ENCODE measurements around the gene TSPAN15. TPM values are rescaled to one million over a fixed set of nuclear protein-coding genes. Genes with fewer than 3 reads are reported as not detected.

TSPAN15 gene
- total RNA-seq, 1 experiment from 2014 or later, result 212 TPM

DNA sequence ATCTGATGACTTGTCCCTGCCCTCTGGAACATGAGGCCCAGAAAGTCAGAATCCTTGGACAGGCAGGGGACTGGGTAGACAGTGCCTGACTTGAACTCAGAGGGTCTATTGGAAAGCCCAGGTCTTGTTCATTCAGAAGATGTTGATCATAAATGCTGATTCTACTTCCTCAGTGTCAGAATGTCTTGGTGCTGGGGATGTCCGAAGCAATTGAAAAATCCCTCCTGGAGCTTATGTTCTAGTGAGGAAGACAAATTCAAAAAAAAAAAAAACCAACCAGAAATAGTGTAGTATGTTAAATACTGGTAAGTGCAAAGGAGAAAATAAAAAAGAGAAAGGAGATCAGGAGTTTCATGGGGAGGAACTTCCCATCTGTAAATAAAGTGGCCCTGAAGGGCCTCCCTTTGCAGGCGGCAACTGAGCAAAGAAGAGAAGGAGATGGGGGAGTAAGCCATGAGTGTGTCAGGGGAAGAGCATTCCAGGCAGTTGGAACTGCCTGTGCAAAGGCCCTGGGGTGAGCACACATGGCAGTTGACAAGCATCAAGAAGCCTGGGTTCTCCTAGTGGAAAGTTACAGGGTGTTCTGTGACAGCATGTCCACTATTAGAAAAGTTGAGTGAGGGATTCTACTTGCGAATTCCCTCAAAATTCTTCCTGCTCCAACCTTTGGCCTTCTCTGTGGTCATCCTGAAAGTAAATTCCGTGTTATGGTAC, 30.7 kb downstream of the TSPAN15 start:
- BruUV-seq (replicated peaks), result no TSS peak
- peaks cover 48% of the 10 kb centered on the region for H3K36me3 ChIP-seq (ENCODE audit: low read depth, low read length)
- ATAC-seq (no peak), DNase-seq (no peak)
- H3K27ac ChIP-seq (ENCODE audit: low read length), result no peak overlapping the region
- H3K79me2 ChIP-seq (ENCODE audit: low read length), result peaks cover 76% of the 10 kb centered on the region
- H3K4me2 ChIP-seq (ENCODE audit: low read length), result no peak overlapping the region
- H4K20me1 ChIP-seq (ENCODE audit: low read length), result no peaks in the 10 kb centered on the region
- ChIA-PET POLR2A (ENCODE audit: unreplicated experiment) (no interaction called here), CTCF (no interaction called here)
- no peaks in the 10 kb centered on the region for H3K27me3 ChIP-seq (ENCODE audit: low read length)
- no peak overlapping the region for H3K9ac ChIP-seq (ENCODE audit: low read length)
- H3K4me1 ChIP-seq (ENCODE audit: insufficient read depth, low read length), result no peaks in the 10 kb centered on the region
- TF ChIP-seq EZH2phosphoT487 (IDR thresholded peaks at IDR 0.05; ENCODE audit: borderline replicate concordance, low read length) (no peak), CTCF (conservative IDR thresholded peaks at IDR 0.05; ENCODE audit: low read depth, low read length) (no peak), EZH2 (IDR thresholded peaks at IDR 0.05; ENCODE audit: low read length, unreplicated experiment) (no peak)
- H2AFZ ChIP-seq (ENCODE audit: low read length), result no peak overlapping the region
- no peaks in the 10 kb centered on the region for H3F3A ChIP-seq (ENCODE audit: low read length, unreplicated experiment)
- intact Hi-C loops (cut with micrococcal nuclease), result no loop called here
- no peak overlapping the region for H3K4me3 ChIP-seq (ENCODE audit: low read length)
- H3K9me2 ChIP-seq (replicated peaks; ENCODE audit: low read length), result no peaks in the 10 kb centered on the region
- no peaks in the 10 kb centered on the region for H3K9me3 ChIP-seq (ENCODE audit: low read length)

DNA sequence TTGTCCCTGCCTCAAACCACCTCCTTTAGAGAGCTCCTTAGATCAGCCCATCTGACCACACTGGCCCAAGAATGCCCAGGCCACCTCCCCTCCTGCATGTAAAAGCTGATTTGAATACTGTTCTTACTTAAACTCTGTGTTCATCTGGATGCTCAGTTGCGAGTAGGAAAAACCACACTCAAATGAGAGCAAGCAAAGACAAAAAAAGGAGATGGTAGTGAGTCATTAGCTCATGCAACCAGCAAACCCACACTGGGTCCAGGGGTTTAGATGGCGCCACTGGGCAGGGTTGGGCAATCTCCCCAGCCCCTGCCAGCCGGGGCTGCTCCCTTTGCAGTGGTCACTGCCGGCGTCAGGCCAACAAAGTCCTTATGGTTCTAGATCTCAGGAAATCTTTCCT, 32.7 kb downstream of the TSPAN15 start:
- Histone ChIP-seq H4K20me1 (ENCODE audit: low read length) (no peaks in the 10 kb centered on the region), H3F3A (ENCODE audit: low read length, unreplicated experiment) (no peaks in the 10 kb centered on the region), H3K4me1 (ENCODE audit: insufficient read depth, low read length) (no peaks in the 10 kb centered on the region), H3K9ac (ENCODE audit: low read length) (no peak overlapping the region), H3K79me2 (ENCODE audit: low read length) (peaks cover 64% of the 10 kb centered on the region), H3K36me3 (ENCODE audit: low read depth, low read length) (peaks cover 61% of the 10 kb centered on the region), H3K9me2 (replicated peaks; ENCODE audit: low read length) (no peaks in the 10 kb centered on the region), H3K4me3 (ENCODE audit: low read length) (no peak overlapping the region), H2AFZ (ENCODE audit: low read length) (no peak overlapping the region), H3K9me3 (ENCODE audit: low read length) (peaks cover 8% of the 10 kb centered on the region; the same call in 1 of the 2 replicates), H3K27ac (ENCODE audit: low read length) (no peak overlapping the region), H3K27me3 (ENCODE audit: low read length) (no peaks in the 10 kb centered on the region), H3K4me2 (ENCODE audit: low read length) (no peak overlapping the region)
- BruUV-seq (replicated peaks), result no TSS peak
- TF ChIP-seq EZH2 (IDR thresholded peaks at IDR 0.05; ENCODE audit: low read length, unreplicated experiment) (no peak), EZH2phosphoT487 (IDR thresholded peaks at IDR 0.05; ENCODE audit: borderline replicate concordance, low read length) (no peak), CTCF (conservative IDR thresholded peaks at IDR 0.05; ENCODE audit: low read depth, low read length) (no peak)
- ChIA-PET POLR2A (ENCODE audit: unreplicated experiment) (no interaction called here), CTCF (interaction anchor here (0.6 kb wide), 1 partner anchor 76 kb away, joined by 5 read pairs; no protein-coding TSS in a partner anchor)
- no peak for ATAC-seq
- intact Hi-C loops (cut with micrococcal nuclease), result no loop called here
- no peak for DNase-seq

- no peak for ATAC-seq
Measured at GRCh38 chr10:69484736-69485135, 33.5 kb downstream of the TSPAN15 start.

More at GRCh38 chr10:69484736-69485135, 33.5 kb downstream of the TSPAN15 start:
- Histone ChIP-seq H3K4me2 (ENCODE audit: low read length) (no peak overlapping the region), H3K27ac (ENCODE audit: low read length) (no peak overlapping the region), H3K9me3 (ENCODE audit: low read length) (peaks cover 8% of the 10 kb centered on the region; the same call in 1 of the 2 replicates), H3K9ac (ENCODE audit: low read length) (no peak overlapping the region), H3K27me3 (ENCODE audit: low read length) (no peaks in the 10 kb centered on the region), H3K79me2 (ENCODE audit: low read length) (peaks cover 56% of the 10 kb centered on the region), H4K20me1 (ENCODE audit: low read length) (no peaks in the 10 kb centered on the region), H2AFZ (ENCODE audit: low read length) (no peak overlapping the region), H3K4me3 (ENCODE audit: low read length) (no peak overlapping the region), H3K36me3 (ENCODE audit: low read depth, low read length) (peaks cover 66% of the 10 kb centered on the region), H3K4me1 (ENCODE audit: insufficient read depth, low read length) (no peaks in the 10 kb centered on the region), H3K9me2 (replicated peaks; ENCODE audit: low read length) (no peaks in the 10 kb centered on the region), H3F3A (ENCODE audit: low read length, unreplicated experiment) (no peaks in the 10 kb centered on the region)
- no peak for DNase-seq
- ChIA-PET CTCF (no interaction called here), POLR2A (ENCODE audit: unreplicated experiment) (no interaction called here)
- no peak for TF ChIP-seq EZH2phosphoT487 (IDR thresholded peaks at IDR 0.05; ENCODE audit: borderline replicate concordance, low read length)
- TF ChIP-seq CTCF (conservative IDR thresholded peaks at IDR 0.05; ENCODE audit: low read depth, low read length), result no peak
- no peak for TF ChIP-seq EZH2 (IDR thresholded peaks at IDR 0.05; ENCODE audit: low read length, unreplicated experiment)
- no TSS peak for BruUV-seq (replicated peaks)
- intact Hi-C loops (cut with micrococcal nuclease), result no loop called here

Data from PC-3 (cell line).